ENCODE data around the gene ARFIP2. TPM values are rescaled to one million over a fixed set of nuclear protein-coding genes. Genes with fewer than 3 reads are reported as not detected.

The ARFIP2 gene
- total RNA-seq, 1 donor from 2014 or later: 25.3 TPM

GRCh38 chr11:6482441-6482840, 1.3 kb upstream of the ARFIP2 start:
- DNase-seq: no peak

GRCh38 chr11:6481924-6482275, 769 bp upstream of the ARFIP2 start:
- DNase-seq: no peak

GRCh38 chr11:6480299-6480914, 724 bp downstream of the ARFIP2 start:
- DNase-seq: no peak

- DNase-seq: no peak
Observed at GRCh38 chr11:6476571-6476970, 4.6 kb downstream of the ARFIP2 start.

GRCh38 chr11:6475936-6476335, 5.2 kb downstream of the ARFIP2 start:
- DNase-seq: no peak

- no peak for DNase-seq
Observed at GRCh38 chr11:6474806-6475500, 6.2 kb downstream of the ARFIP2 start.

- DNase-seq: no peak
Observed at GRCh38 chr11:6474413-6474792, 6.7 kb downstream of the ARFIP2 start.

GRCh38 chr11:6473451-6474412, 7.4 kb downstream of the ARFIP2 start, which contains the start of gene TRIM3:
Gene TRIM3 (minus strand): TSS chr11:6473941. CDS start chr11:6465695, 8,246 bp downstream.
- DNase-seq: peak; percentile 93

GRCh38 chr11:6472934-6473333, 8.2 kb downstream of the ARFIP2 start:
- DNase-seq: no peak

GRCh38 chr11:6469599-6469998, 11.5 kb downstream of the ARFIP2 start:
- no peak for DNase-seq

- DNase-seq: peak; percentile 72
Observed at GRCh38 chr11:6468712-6469495, 12.2 kb downstream of the ARFIP2 start.

GRCh38 chr11:6459099-6459450, 22.1 kb downstream of the ARFIP2 start:
- no peak for DNase-seq

- no peak for DNase-seq
Observed at GRCh38 chr11:6458352-6459098, 22.6 kb downstream of the ARFIP2 start.

GRCh38 chr11:6457581-6458320, 23.4 kb downstream of the ARFIP2 start:
- no peak for DNase-seq

GRCh38 chr11:6456361-6457073, 24.6 kb downstream of the ARFIP2 start:
- DNase-seq: no peak

GRCh38 chr11:6455070-6455469, 26.1 kb downstream of the ARFIP2 start:
- DNase-seq: no peak

GRCh38 chr11:6453152-6453551, 28.0 kb downstream of the ARFIP2 start:
- DNase-seq: no peak

- DNase-seq: no peak
Observed at GRCh38 chr11:6452219-6452618, 28.9 kb downstream of the ARFIP2 start.

GRCh38 chr11:6448574-6448973, 32.6 kb downstream of the ARFIP2 start:
- no peak for DNase-seq

Data from occipital lobe (tissue), 2 donors.